SK-N-SH treated with all-trans-retinoic acid at 6 μM for 48 hours (cell line): ENCODE results near the gene CALN1.

Experiments
- ATAC-seq: fragments of 200-7000 bp; cut with Tn5 transposase; 3 replicates; pipeline ENCODE4 v1.9.1; 2020; ENCODE audit warnings: mild to moderate bottlenecking, moderate library complexity
- ARNTL ChIP-seq: fragments of 450-650 bp; formaldehyde crosslinking; IDR thresholded peaks from 2 replicates; pipeline ENCODE4 v1.5.0; 2020; ENCODE audit warnings: low read depth, mild to moderate bottlenecking, moderate library complexity, borderline replicate concordance
- BACH2 ChIP-seq: fragments of 250-450 bp; sonication (Bioruptor Pico); IDR thresholded peaks from 2 replicates; pipeline ENCODE4 v1.9.0; 2021; ENCODE audit warnings: mild to moderate bottlenecking, borderline replicate concordance
- CREB5 ChIP-seq: fragments of 250-450 bp; sonication (Bioruptor Pico); IDR thresholded peaks from 2 replicates; pipeline ENCODE4 v1.5.1; 2020; ENCODE audit warnings: low read depth, mild to moderate bottlenecking, moderate library complexity
- CSDC2 ChIP-seq: fragments of 250-450 bp; sonication (Bioruptor Pico); IDR thresholded peaks from 2 replicates; pipeline ENCODE4 v1.5.0; 2020; ENCODE audit warnings: mild to moderate bottlenecking, moderate library complexity
- CSRNP3 ChIP-seq: fragments of 250-450 bp; sonication (Bioruptor Pico); IDR thresholded peaks from 2 replicates; pipeline ENCODE4 v1.5.1; 2021; ENCODE audit warnings: mild to moderate bottlenecking, moderate library complexity
- ESRRG ChIP-seq: fragments of 250-450 bp; sonication (Bioruptor Pico); IDR thresholded peaks from 2 replicates; pipeline ENCODE4 v1.6.1; 2021; ENCODE audit warnings: mild to moderate bottlenecking
- GLIS3 ChIP-seq: fragments of 250-450 bp; sonication (Bioruptor Pico); IDR thresholded peaks from 2 replicates; pipeline ENCODE4 v1.5.0; 2020; ENCODE audit warnings: mild to moderate bottlenecking, moderate library complexity
- ISL1 ChIP-seq: fragments of 250-450 bp; sonication (Bioruptor Pico); IDR thresholded peaks from 2 replicates; pipeline ENCODE4 v2.1.2; 2022; ENCODE audit warnings: mild to moderate bottlenecking, moderate library complexity
- OSR1 ChIP-seq: fragments of 250-450 bp; sonication (Bioruptor Pico); IDR thresholded peaks from 2 replicates; pipeline ENCODE4 v1.8.0; 2022; ENCODE audit warnings: moderate library complexity, mild to moderate bottlenecking, inconsistent platforms
- PATZ1 ChIP-seq: fragments of 250-450 bp; sonication (Bioruptor Pico); IDR thresholded peaks from 2 replicates; pipeline ENCODE4 v1.8.0; 2020; ENCODE audit warnings: mild to moderate bottlenecking, moderate library complexity, borderline replicate concordance
- POU6F1 ChIP-seq: fragments of 250-450 bp; sonication (Bioruptor Pico); IDR thresholded peaks from 2 replicates; pipeline ENCODE4 v1.8.0; 2021; ENCODE audit warnings: low read depth, mild to moderate bottlenecking, moderate library complexity, borderline replicate concordance
- RARB ChIP-seq: fragments of 250-450 bp; sonication (Bioruptor Pico); IDR thresholded peaks from 2 replicates; pipeline ENCODE4 v1.8.0; 2021; ENCODE audit warnings: mild to moderate bottlenecking, moderate library complexity
- SNAI2 ChIP-seq: fragments of 250-450 bp; sonication (Bioruptor Pico); IDR thresholded peaks from 2 replicates; pipeline ENCODE4 v1.5.0; 2020; ENCODE audit warnings: mild to moderate bottlenecking, moderate library complexity
- TCF4 ChIP-seq: fragments of 250-450 bp; sonication (Bioruptor Pico); IDR thresholded peaks from 2 replicates; pipeline ENCODE4 v1.8.0; 2021; ENCODE audit warnings: mild to moderate bottlenecking, moderate library complexity, borderline replicate concordance
- TOX ChIP-seq: fragments of 250-450 bp; sonication (Bioruptor Pico); IDR thresholded peaks from 2 replicates; pipeline ENCODE4 v1.8.0; 2021; ENCODE audit warnings: mild to moderate bottlenecking, moderate library complexity, borderline replicate concordance
- TSHZ2 ChIP-seq: fragments of 250-450 bp; sonication (Bioruptor Pico); IDR thresholded peaks from 2 replicates; pipeline ENCODE4 v1.5.0; 2020; ENCODE audit warnings: mild to moderate bottlenecking, moderate library complexity
- ZC3H10 ChIP-seq: fragments of 250-450 bp; sonication (Bioruptor Pico); IDR thresholded peaks from 2 replicates; pipeline ENCODE4 v1.5.1; 2021; ENCODE audit warnings: mild to moderate bottlenecking, moderate library complexity
- ZFP3 ChIP-seq: fragments of 250-450 bp; sonication (Bioruptor Pico); IDR thresholded peaks from 2 replicates; pipeline ENCODE4 v1.5.0; 2020; ENCODE audit warnings: mild to moderate bottlenecking, moderate library complexity
- ZFP30 ChIP-seq: fragments of 450-650 bp; formaldehyde crosslinking; IDR thresholded peaks from 2 replicates; pipeline ENCODE4 v1.5.0; 2022; ENCODE audit warnings: mild to moderate bottlenecking, moderate library complexity
- ZNF565 ChIP-seq: fragments of 450-650 bp; formaldehyde crosslinking; conservative IDR thresholded peaks from 2 replicates; pipeline ENCODE4 v1.5.0; 2020; ENCODE audit warnings: low read depth, mild to moderate bottlenecking, moderate library complexity
- ZNF70 ChIP-seq: fragments of 450-650 bp; formaldehyde crosslinking; IDR thresholded peaks from 2 replicates; pipeline ENCODE4 v1.5.0; 2020; ENCODE audit warnings: mild to moderate bottlenecking, moderate library complexity
- ZNF8 ChIP-seq: fragments of 450-650 bp; formaldehyde crosslinking; IDR thresholded peaks from 2 replicates; pipeline ENCODE4 v1.5.0; 2020; ENCODE audit warnings: mild to moderate bottlenecking, moderate library complexity

The CALN1 gene

GRCh38 chr7:72112992-72113391, 299.1 kb downstream of the CALN1 start (continued):
- no peak for TF ChIP-seq ZNF8
- no peak for TF ChIP-seq CREB5

GRCh38 chr7:72112530-72112929, 299.6 kb downstream of the CALN1 start:
- ATAC-seq, result no peak
- TF ChIP-seq OSR1 (CRISPR knock-in tag), result no peak
- no peak for TF ChIP-seq CREB5
- TF ChIP-seq ZNF70 (CRISPR knock-in tag), result no peak
- TF ChIP-seq ZC3H10, result no peak
- TF ChIP-seq GLIS3, result no peak
- TF ChIP-seq TOX (CRISPR knock-in tag), result no peak
- no peak for TF ChIP-seq BACH2
- no peak for TF ChIP-seq ESRRG (CRISPR knock-in tag)
- no peak for TF ChIP-seq ARNTL (CRISPR knock-in tag)
- no peak for TF ChIP-seq CSRNP3 (CRISPR knock-in tag)
- no peak for TF ChIP-seq ZFP30 (CRISPR knock-in tag)
- TF ChIP-seq PATZ1, result no peak
- no peak for TF ChIP-seq TSHZ2
- no peak for TF ChIP-seq ZNF565 (CRISPR knock-in tag)
- TF ChIP-seq TCF4 (CRISPR knock-in tag), result no peak
- TF ChIP-seq CSDC2 (CRISPR knock-in tag), result no peak
- no peak for TF ChIP-seq ZNF8
- no peak for TF ChIP-seq POU6F1 (CRISPR knock-in tag)
- TF ChIP-seq ZFP3 (CRISPR knock-in tag), result no peak
- no peak for TF ChIP-seq RARB (CRISPR knock-in tag)

GRCh38 chr7:72111086-72111485, 301.1 kb downstream of the CALN1 start:
- ATAC-seq, result no peak
- no peak for TF ChIP-seq ZNF8
- TF ChIP-seq TOX (CRISPR knock-in tag), result no peak
- TF ChIP-seq ESRRG (CRISPR knock-in tag), result no peak
- no peak for TF ChIP-seq SNAI2 (CRISPR knock-in tag)
- no peak for TF ChIP-seq ZNF70 (CRISPR knock-in tag)
- no peak for TF ChIP-seq ARNTL (CRISPR knock-in tag)
- TF ChIP-seq BACH2, result no peak
- TF ChIP-seq GLIS3, result no peak
- TF ChIP-seq ZFP30 (CRISPR knock-in tag), result no peak
- no peak for TF ChIP-seq PATZ1
- TF ChIP-seq ISL1 (CRISPR knock-in tag), result no peak
- TF ChIP-seq ZFP3 (CRISPR knock-in tag), result no peak
- TF ChIP-seq ZC3H10, result no peak
